K562 treated with DMSO at 1 percent for 4 hours (cell line): ENCODE data around the gene SOX18. TPM values are rescaled to one million over a fixed set of nuclear protein-coding genes. Genes with fewer than 3 reads are reported as not detected.

Experiments used
- total RNA-seq: library from RNA; unstranded; fragments of 300-600 nt; gene quantifications from 2 replicates; pipeline ENCODE4 v1.2.3, GENCODE V29; 2022; ENCODE audit not compliant: insufficient read depth

The SOX18 gene
- total RNA-seq = 8.1 and 8.9 TPM in 2 replicates

DNA sequence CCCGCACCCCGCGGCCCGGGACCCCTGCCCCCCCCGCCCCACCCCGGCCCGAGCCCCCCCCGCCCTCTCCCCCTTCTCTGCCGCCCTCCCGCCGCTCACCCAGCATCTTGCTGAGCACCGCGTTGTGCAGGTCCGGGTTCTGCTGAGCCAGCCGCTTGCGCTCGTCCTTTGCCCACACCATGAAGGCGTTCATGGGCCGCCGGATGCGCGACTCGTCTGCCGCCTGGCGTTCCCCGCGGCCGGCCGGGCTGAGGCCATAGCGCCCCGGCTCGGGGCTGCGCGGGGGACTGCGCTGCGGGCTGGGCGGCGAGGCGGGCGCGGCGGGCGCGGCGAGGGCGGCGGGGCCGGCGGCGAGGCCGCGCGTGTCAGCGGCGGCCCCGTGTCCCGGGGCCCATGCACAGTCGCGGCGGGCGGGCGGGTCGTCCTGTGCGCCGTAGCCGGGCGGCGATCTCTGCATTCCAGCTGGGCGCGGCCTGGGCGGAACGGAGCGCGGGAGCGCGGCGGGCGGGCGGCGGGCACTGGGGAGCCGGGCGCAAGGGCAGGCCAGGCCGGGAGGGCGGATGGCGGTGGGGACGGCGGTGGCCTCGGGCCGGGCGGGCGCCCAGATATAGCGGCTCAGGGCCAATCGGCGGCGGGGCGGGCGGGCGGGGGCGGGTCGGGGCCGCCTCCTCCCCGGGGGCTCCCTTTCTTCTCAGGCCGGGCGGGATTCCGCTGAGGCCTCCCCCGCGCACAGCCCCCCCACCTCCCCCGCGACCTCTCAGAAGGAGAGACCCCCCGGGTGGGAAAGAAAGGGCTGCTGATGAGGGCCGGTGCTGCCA, at the start of gene SOX18:
Gene SOX18 (minus strand): TSS at position 580 of the 818 bp plus-strand sequence. CDS start 123 bp downstream, at position 457.

DNA sequence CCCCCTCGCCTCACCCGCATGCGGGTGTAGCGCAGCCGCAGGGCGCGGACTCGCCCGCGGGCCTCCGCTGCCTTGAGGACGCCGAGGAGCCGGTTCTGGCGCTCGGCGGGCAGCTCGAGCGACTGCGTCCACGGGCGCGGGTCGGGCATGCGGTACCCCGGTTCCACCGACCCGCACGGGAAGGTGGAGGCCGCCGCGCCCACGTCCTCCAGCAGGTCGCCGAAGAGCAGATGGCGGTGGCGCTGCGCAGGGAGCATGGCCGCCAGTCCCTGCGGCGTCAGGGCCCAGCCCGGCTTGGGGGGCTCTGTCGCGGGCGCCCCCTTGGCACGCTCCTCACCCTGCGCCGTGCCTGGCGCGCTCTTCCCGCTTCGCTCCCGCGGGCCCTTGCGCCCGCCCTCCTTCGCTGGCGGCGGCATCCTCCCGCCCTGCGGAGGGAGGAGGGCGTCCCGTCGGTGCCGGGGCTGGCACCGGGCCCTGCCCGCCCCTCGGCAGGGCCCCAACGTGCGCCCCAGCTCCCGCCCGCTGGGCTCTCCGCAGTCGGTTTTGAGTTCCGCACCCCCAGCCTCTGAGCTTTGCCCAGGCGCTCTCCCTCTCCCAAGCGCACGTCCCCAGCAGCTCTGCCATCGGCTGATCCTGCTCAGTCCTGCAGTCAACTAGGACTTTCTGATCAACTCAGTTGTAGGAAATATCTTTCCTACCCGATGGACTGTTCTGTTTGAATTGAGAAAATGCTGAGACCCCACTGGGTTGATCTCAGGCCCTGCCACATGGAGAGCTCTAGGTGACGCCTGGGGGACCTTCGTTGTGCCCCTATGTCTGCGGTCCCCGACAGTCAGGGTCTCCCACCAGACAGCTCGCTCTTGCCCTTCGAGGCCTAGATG, 34.6 kb upstream of the SOX18 start, which contains the start of gene LKAAEAR1:
Gene LKAAEAR1 (minus strand): TSS at position 595 of the 881 bp plus-strand sequence. CDS start 179 bp downstream, at position 416.

DNA sequence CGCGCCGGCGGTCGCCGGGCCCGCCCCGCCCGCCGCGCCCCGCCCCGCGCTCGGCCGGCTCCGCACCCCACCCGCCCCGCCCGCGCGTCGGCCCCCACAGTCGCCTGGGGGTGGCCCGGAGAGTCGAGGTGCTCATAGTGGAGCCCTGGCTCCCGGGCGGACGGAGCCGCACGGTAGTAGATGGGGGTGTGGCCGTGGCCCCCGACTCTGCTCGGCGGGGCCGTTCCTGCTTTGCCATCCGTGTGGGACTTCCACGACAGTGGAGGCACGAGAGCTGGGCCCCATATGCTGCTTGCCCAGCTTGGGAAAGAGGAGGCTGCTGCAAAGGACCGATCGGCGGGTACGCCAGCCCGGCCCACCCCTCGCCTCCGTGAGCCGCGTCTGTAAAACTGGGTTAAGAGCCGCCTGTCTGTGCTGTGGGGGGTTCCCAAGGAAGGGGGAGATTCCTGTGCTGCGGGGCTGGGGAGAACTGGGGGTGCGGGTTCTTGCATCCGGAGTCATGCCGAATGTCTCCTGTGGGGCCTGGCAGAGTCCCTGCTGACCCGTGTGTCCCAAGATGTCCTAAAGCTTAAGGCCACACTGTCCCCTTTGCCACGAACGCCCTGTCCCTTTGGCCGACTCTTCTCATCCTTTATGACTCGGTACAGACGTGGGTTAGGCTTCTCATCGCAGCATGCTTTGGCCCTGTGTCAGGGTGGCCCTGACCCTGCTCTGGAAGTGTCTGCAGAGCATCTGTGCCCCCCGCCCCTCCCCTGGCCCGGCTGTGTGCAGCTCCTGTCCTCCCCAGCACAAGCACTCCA, 30.8 kb upstream of the SOX18 start, which contains the start of gene OPRL1:
Gene OPRL1 (plus strand): TSS at position 70 of the 800 bp plus-strand sequence. CDS start 12,639 bp downstream, outside the sequence.

DNA sequence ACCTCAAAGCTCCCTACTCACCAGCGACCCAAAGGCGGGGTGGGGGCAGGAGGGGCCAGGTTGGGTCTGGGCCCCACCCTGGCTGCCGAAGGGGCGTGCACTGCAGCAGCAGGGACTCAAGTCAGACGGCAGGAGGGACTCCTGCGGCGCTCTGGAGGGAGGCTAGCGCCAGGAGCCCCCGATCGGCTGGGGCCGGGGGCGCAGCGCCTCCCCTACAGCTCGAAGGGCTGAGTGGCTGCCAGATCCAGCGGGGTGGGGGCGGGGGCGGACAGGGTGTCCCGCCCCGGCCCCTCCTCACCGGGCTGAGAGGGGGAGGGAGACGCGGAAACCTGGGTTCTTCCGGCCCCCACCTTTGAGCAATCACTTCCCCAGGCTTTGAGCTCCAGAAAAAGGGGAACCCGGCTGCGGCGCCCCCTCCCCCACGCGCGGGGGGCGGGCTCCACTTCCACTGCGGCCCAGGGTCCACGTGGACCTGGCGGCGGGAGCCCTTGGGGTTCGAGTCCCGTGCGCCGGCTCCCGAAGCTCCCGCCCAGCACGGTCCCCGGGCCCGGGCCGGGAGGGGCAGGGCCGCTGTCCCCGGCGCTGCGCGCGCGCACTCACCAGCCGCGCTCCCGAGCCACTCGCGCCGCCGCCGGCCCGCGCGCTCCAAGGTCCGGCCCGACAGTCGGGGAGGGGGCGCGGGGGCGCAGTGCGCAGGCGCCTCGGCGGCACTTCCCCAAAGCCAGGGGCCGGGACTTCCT, 30.0 kb upstream of the SOX18 start, which contains the start of gene RGS19:
Gene RGS19 (minus strand): TSS at position 246 of the 740 bp plus-strand sequence. CDS start 2,632 bp downstream, outside the sequence.

DNA sequence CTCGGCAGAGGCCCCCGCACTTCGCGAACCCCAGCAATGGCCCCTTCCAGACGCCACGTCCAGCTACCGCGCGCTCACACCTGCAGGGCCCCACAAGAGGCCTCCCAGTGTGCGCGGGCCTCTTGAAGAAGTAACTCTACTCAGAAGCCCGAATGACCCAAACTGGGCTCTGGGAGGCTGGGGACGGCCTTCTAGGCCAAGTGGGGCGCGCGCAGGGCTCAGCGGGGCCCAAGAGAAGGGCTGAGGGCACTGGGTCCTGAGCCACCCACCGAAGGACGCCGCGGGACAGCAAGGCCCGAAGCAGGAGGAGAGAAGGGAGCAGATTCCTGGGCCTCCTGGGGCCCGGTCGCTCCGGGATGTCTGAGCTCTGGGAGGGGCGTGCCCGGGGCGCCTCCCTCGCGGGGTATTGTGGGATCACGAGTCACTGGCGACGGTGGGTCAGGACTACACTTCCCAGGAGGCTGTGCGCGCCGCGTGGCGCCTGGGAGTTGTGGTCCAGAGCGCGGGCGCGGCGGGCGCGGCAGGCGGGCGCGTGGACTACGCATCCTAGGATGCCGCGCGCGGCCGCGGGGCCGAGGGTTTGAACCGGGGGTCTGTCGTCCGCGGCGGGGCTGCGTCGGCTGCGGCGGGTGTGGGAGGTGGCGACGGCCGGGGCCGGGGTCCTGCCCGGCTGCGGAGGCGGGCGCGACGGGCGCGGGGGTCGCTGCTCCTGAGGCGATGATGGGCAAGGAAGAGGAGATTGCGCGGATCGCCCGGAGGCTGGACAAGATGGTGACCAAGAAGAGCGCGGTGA, 13.4 kb upstream of the SOX18 start, which contains the start of gene TCEA2:
Gene TCEA2 (plus strand): TSS at position 603 of the 793 bp plus-strand sequence. CDS start 115 bp downstream, at position 718.

DNA sequence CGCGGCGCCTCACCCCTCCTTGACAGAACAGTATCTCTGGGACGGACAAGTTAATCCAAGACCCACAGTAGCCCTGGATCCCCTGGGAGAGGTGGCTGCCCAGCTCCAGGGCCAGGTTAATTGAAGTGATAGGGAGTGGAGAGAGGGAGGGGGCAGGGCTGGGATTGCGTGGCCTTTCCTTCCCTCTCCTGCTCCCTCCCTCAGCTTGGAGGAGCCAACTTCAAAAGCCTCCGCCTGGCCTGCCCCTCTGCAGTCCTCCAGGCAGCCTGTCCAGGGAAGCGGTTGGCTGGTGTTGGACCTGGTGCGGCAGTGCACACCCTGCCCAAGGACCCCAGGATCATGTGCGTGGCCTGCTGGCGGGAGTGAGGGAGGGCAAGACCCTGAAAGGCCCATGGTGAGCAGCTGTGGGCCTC, 13.5 kb downstream of the SOX18 start, which contains the start of gene C20orf204:
Gene C20orf204 (plus strand): TSS at position 250 of the 413 bp plus-strand sequence. CDS start 142 bp downstream, at position 392.

Other genes with a start within 250 kb of the SOX18 start
- 2.2 and 2.8 TPM in 2 replicates for gene ZBTB46, start 218.4 kb downstream of the SOX18 start, total RNA-seq
- gene ABHD16B, start 188.1 kb downstream of the SOX18 start, total RNA-seq = 4.8 and 6.2 TPM in 2 replicates
- 91.2 and 92.7 TPM in 2 replicates for gene TPD52L2, start 184.4 kb downstream of the SOX18 start, total RNA-seq
- 29.7 and 35.4 TPM in 2 replicates for gene DNAJC5, start 154.5 kb downstream of the SOX18 start, total RNA-seq
- 47.8 and 52.1 TPM in 2 replicates for gene UCKL1, start 93.2 kb downstream of the SOX18 start, total RNA-seq
- gene ZNF512B, start 79.7 kb downstream of the SOX18 start, total RNA-seq = 7.3 and 9.2 TPM in 2 replicates
- gene SAMD10, start 70.0 kb downstream of the SOX18 start, total RNA-seq = 8.7 and 10.5 TPM in 2 replicates
- gene PRPF6, start 68.5 kb downstream of the SOX18 start, total RNA-seq = 70.4 and 76.0 TPM in 2 replicates
- 1.3 and 2.2 TPM in 2 replicates for gene C20orf204, start 13.5 kb downstream of the SOX18 start, total RNA-seq
- 14.6 and 23.6 TPM in 2 replicates for gene TCEA2, start 13.6 kb upstream of the SOX18 start, total RNA-seq
- 16.8 and 21.3 TPM in 2 replicates for gene RGS19, start 29.9 kb upstream of the SOX18 start, total RNA-seq
- gene OPRL1, start 30.4 kb upstream of the SOX18 start, total RNA-seq = 1.3 and 1.7 TPM in 2 replicates
- not detected in 2 replicates for gene LKAAEAR1, start 34.8 kb upstream of the SOX18 start, total RNA-seq
- not detected in 2 replicates for gene NPBWR2, start 57.9 kb upstream of the SOX18 start, total RNA-seq
- gene MYT1, start 114.8 kb upstream of the SOX18 start, total RNA-seq = not detected in 2 replicates
- gene PCMTD2, start 206.1 kb upstream of the SOX18 start, total RNA-seq = 18.6 and 19.3 TPM in 2 replicates